CD4-positive, alpha-beta T cell treated with Interleukin-12 subunit alpha and Interleukin-12 subunit beta, for 1 hour (primary cell): ENCODE measurements around the gene FASTKD2.
"Not testable (repeated sequence)": the region's sequence is repeated elsewhere in the genome, so short reads cannot be mapped to it uniquely, and the experiment has no call there.

ENCODE experiments used
- DNase-seq: peaks from one replicate; pipeline ENCODE4 v3.0.0-alpha.2; 2020

The FASTKD2 gene

GRCh38 chr2:206792645-206793044 lies 27.2 kb downstream of the FASTKD2 start:
- DNase-seq, result no peak

DNA sequence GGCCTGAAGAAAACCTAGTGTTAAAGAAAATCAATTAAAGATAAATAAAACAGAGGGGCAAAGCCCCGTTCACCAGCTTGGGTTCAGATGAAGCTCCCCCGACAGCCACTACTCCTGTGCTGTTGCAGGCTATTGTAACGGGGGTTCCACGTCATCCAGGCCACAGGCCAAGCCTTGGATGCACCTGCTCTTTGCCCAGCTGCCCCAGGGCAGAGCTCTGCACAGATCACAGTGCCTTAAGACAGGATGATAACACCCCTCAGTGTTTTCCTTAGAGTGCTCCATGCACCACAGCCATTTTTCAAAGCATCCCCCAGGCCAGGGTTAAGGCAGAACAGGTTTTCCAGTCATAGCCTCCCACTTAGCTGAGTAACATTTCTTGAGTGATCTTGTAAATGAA lies 32.0 kb downstream of the FASTKD2 start:
- no peak for DNase-seq

- DNase-seq, result peak; percentile 4
These were observed 32.6 kb downstream of the FASTKD2 start for GRCh38 chr2:206798000-206798399.

DNA sequence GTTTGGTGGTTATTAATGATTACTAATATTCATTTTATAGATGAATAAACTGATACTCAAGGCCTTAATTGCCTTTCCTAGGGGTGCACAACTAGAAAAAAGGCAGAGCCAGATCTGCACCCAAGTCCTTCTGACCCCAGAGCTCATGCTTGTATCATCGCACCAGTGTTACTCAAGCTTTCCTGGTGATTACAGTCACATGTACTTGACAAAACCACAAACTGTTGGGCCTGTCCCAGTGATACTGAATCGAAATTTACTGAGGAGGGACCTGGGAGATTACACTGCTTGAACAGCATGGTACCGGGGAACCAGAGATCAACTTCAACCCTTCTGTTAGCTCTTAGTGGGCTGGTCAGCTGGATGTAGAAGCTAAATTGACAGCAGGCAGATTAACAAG lies 33.7 kb downstream of the FASTKD2 start:
- no peak for DNase-seq

- peak; percentile 52 for DNase-seq
These were observed 35.4 kb downstream of the FASTKD2 start for GRCh38 chr2:206800506-206801417.

DNA sequence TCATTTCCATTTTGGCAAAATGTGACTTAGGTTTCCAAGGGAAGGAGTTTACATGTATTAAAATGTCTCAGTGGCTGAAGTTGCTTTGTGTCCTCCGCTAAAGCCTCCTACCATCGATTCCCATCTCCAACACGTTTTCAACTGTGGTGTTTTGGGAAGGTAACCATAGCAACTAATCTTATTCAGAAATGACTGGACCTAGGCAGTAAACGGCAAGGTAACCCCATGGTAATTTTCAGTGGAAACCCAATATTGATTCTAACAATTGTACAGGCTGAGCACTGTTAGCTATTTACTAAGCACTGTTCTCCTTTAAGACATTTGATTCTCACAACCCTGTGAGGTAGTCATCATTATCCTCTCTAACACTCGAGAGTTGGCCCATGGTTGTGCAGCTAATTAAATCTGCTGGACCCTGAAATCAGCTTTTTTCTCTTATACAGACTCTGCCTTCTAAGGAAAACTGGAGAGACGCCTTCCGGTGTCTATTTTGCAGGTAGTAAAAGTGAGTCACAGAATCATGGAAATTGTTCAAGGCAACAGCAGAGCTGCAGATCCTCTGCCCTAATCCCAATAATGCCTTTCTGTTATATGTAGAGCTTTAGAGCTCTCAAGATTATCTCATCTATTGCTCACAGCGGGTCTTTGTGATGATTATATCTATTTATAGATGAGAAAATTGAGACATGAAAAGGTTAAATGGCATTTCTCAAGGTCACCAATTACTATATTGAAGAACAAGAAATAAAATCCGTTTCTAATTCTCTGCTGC lies 36.2 kb downstream of the FASTKD2 start:
- DNase-seq, result no peak

DNA sequence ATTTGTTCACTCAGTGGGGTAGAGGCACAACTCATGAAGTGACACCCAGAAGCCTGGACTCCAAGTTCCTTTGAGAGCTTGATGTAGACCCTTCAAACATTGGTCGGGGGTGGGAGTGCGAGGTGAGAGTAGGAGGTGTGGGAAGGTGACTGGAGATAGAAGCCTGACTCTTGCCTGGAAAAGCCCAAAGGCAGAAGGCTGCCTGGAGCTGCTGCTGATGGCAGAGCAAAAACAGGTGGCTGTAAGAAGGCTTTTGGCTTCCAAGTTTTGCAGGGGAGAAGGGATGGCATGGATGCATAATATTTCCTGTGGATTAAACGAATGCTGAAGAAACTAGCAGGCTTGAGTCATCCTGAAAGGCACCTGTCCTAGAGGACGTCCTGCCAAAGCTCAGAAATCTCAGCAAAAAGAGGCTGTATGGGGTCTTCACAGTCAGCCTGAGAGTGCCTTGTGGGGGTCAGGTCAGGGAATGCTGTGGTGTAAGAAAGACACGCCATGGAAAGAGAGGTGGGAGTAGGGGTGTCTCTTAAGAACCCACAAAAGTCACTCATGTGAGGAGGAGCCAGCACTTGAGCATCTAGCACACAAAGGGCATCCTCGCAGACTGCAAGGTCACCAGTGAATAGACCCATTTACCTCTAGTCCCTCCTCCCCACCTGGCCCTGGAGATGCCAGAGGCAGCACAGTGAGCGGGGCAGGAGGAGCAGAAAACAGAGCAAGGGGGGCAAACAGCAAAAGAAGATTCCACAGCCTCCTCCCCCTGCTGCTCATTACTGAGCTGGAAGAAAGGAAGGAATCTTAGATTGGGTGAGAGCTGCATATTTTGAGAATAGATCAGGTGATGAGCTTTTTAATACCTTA lies 37.5 kb downstream of the FASTKD2 start:
- DNase-seq, result no peak

GRCh38 chr2:206804326-206804725 lies 38.9 kb downstream of the FASTKD2 start:
- no peak for DNase-seq

- no peak for DNase-seq
These were observed 40.6 kb downstream of the FASTKD2 start for GRCh38 chr2:206805887-206806607.

- DNase-seq, result not testable (repeated sequence)
These were observed 42.2 kb downstream of the FASTKD2 start for GRCh38 chr2:206807624-206808023.

DNA sequence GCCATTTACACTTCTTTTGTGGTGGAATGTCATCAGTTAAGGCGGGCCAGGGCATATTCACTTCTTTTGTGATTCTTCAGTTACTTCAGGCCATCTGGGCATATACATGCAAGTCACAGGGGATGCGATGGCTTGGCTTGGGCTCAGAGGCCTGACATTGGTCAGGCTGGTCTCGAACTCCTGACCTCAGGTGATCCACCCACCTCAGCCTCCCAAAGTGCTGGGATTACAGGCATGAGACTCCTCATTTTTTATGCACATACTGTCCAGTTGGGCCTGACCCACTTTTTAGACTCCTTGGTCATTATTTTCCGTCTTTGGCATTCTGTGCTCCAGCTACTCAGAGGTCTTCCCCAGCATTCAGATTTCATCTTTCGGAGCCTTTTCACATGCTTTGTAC lies 47.1 kb downstream of the FASTKD2 start:
- not testable (repeated sequence) for DNase-seq

GRCh38 chr2:206814498-206814897 lies 49.1 kb downstream of the FASTKD2 start:
- no peak for DNase-seq

GRCh38 chr2:206820807-206821206 lies 55.4 kb downstream of the FASTKD2 start:
- DNase-seq, result no peak

GRCh38 chr2:206823178-206823577 lies 57.8 kb downstream of the FASTKD2 start:
- DNase-seq, result no peak

DNA sequence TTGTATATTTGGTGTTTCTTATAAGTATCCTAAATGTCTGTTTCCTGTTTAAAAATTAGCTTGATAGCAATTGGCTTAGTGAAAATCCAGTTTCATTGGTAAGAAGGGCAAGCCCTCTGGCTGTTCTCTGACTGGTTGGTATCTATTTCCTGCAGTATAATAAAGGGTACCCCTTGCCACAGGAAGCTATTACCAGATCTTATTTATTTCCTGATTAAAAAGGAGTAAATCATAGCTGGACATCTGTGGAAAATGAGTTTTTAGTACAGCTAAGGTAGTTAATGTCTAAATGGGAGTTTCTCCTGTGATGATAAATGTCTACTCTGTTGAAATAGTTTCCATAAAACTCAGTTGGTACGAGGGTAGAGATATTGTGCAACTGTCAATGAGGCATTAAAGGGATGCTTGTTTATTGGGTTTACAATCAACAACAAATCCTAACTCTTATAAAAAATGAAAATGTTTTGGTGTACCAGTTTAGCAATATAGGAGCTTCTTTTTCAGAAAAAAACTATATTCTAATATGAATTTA lies 58.7 kb downstream of the FASTKD2 start:
- no peak for DNase-seq

GRCh38 chr2:206824993-206825392 lies 59.6 kb downstream of the FASTKD2 start:
- DNase-seq, result no peak

GRCh38 chr2:206831442-206831995 lies 66.1 kb downstream of the FASTKD2 start:
- DNase-seq, result no peak

DNA sequence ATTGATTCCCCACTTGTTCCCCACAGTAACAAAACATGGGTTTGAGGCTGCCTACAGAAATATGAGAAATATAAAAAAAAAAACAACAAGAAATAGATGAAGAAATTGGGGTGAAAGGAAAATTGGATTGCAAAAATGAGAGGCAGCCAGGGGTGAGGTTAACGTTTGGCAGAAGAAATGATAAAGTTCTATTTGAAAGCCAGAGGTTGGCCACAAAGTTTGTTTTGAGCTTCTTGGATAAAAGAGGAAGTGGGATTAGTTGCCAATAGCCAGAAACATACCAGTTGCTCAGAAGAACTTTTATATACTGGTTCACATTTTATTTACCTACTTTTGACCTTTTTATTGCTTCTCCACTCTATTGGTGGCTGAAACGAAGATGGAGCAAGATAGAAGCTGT lies 67.5 kb downstream of the FASTKD2 start:
- DNase-seq, result no peak

DNA sequence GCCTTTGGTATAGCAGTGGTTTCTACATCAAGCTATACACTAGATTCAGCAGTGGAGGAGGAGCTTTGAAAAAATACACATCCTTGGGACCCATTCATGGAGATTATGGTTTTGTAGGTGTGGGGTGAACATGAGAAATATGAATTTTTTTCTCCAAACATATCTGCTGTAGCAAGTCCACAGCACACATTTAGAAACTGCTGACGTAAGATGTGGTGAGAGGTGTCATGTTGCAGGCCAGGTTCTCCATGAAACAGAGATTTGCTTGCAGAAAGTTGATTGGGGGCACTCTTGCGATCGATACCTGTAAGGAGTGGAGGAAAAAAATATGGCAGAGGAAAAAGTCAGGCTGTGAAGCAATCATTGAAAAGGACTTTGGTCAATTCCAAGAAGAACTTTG lies 67.9 kb downstream of the FASTKD2 start:
- no peak for DNase-seq

GRCh38 chr2:206836722-206837121 lies 71.3 kb downstream of the FASTKD2 start:
- DNase-seq, result no peak

- no peak for DNase-seq
These were observed 72.4 kb downstream of the FASTKD2 start for GRCh38 chr2:206837775-206838174.

- DNase-seq, result no peak
These were observed 73.3 kb downstream of the FASTKD2 start for GRCh38 chr2:206838690-206839089.
